22Rv1 (cell line): ENCODE measurements around the gene OR52L1.
A peak's percentile ranks its signal among the peaks of the same experiment; 100 is the strongest.

ENCODE experiments used
- CTCF ChIP-seq: fragments of 450-650 bp; IDR thresholded peaks from 2 replicates; pipeline ENCODE4 v1.5.1; 2017; ENCODE audit warnings: mild to moderate bottlenecking
- ZFX ChIP-seq: fragments of 450-650 bp; IDR thresholded peaks from 2 replicates; pipeline ENCODE4 v1.6.1; 2017; ENCODE audit warnings: antibody characterized with exemption, borderline replicate concordance

- TF ChIP-seq CTCF (peak; percentile 67), ZFX (no peak)
These were observed 36.2 kb upstream of the OR52L1 start for GRCh38 chr11:6022956-6023355.
